H1 (cell line): ENCODE results near the gene ABCG1. TPM values are rescaled to one million over a fixed set of nuclear protein-coding genes. Genes with fewer than 3 reads are reported as not detected.

Experiments used
- CTCF ChIA-PET: fragments of 300-600 bp; sonication (Branson Sonifier 250); formaldehyde crosslinking; loops from one replicate; lab custom pipeline; 2021; ENCODE audit not compliant: partially characterized antibody; lab: Charles Lee
- POLR2A ChIA-PET: fragments of 300-600 bp; sonication (Branson Sonifier 250); formaldehyde crosslinking; loops from one replicate; lab custom pipeline; 2021; ENCODE audit warnings: inconsistent platforms; ENCODE audit not compliant: partially characterized antibody; lab: Charles Lee
- DNase-seq, 2 experiments: peaks; one replicate each; pipeline versions ENCODE4 v3.0.0 to v3.0.0-alpha.2; 2010 to 2022; ENCODE audit warnings: low spot score in 2 of 2, low read depth in 1 of 2, mixed read lengths in 1 of 2
- FAIRE-seq: peaks from 2 replicates; lab custom pipeline; 2011; peaks lifted over from hg19 to GRCh38; lab: Jason Lieb, UNC
- H2AFZ ChIP-seq: 2 replicates; pipeline ENCODE4 v1.8.1; 2012; ENCODE audit warnings: low read length, inconsistent platforms
- H2AK5ac ChIP-seq: 2 replicates; pipeline ENCODE4 v1.6.1; 2013; ENCODE audit warnings: low read depth, low read length
- H2BK120ac ChIP-seq: replicated peaks from 2 replicates; pipeline ENCODE3; 2013; ENCODE audit warnings: low read depth, low read length, inconsistent platforms
- H2BK12ac ChIP-seq: 2 replicates; pipeline ENCODE4 v1.6.1; 2013; ENCODE audit warnings: low read depth, low read length
- H2BK15ac ChIP-seq: 2 replicates; pipeline ENCODE4 v1.6.1; 2013; ENCODE audit warnings: low read length
- H2BK20ac ChIP-seq: 2 replicates; pipeline ENCODE4 v1.6.1; 2013; ENCODE audit warnings: low read length
- H2BK5ac ChIP-seq: 2 replicates; pipeline ENCODE4 v1.6.1; 2013; ENCODE audit warnings: low read depth, low read length
- H3K14ac ChIP-seq: 2 replicates; pipeline ENCODE4 v1.6.1; 2013; ENCODE audit warnings: inconsistent platforms; ENCODE audit not compliant: insufficient read length
- H3K18ac ChIP-seq: 2 replicates; pipeline ENCODE4 v1.6.1; 2013; ENCODE audit warnings: low read length; ENCODE audit errors: extremely low read depth
- H3K23ac ChIP-seq: 2 replicates; pipeline ENCODE4 v1.6.1; 2013; ENCODE audit warnings: inconsistent platforms; ENCODE audit not compliant: insufficient read length
- H3K23me2 ChIP-seq: 2 replicates; pipeline ENCODE4 v1.6.1; 2013; ENCODE audit warnings: low read depth, low read length
- H3K27ac ChIP-seq: 2 replicates; pipeline ENCODE4 v1.6.1; 2011; ENCODE audit warnings: low read depth, low read length, inconsistent platforms
- H3K27me3 ChIP-seq, 4 experiments: replicated peaks in 1 of 4; 1 replicate in 1 of 4; 2 replicates in 3 of 4; pipeline versions ENCODE4 v1.6.1 to v1.8.1; 2011 to 2013; ENCODE audit warnings: low read length in 3 of 4, mild to moderate bottlenecking in 3 of 4, inconsistent platforms in 2 of 4, mixed read lengths in 2 of 4, moderate library complexity in 1 of 4; ENCODE audit not compliant: control insufficient read depth in 3 of 4, insufficient read depth in 3 of 4; ENCODE audit errors: extremely low read depth in 1 of 4
- H3K36me3 ChIP-seq, 4 experiments: 2 replicates each; pipeline versions ENCODE4 v1.6.1 to v1.8.1; 2011 to 2013; ENCODE audit warnings: mild to moderate bottlenecking in 4 of 4, low read length in 3 of 4, moderate library complexity in 2 of 4, control low read depth in 1 of 4, inconsistent platforms in 1 of 4; ENCODE audit not compliant: insufficient read depth in 4 of 4, control insufficient read depth in 2 of 4
- H3K4ac ChIP-seq: replicated peaks from 2 replicates; pipeline ENCODE3; 2013; ENCODE audit warnings: low read length, low read depth, mixed read lengths, inconsistent platforms; ENCODE audit not compliant: insufficient read length
- H3K4me1 ChIP-seq, 4 experiments: replicated peaks in 1 of 4; 1 replicate in 1 of 4; 2 replicates in 3 of 4; pipeline versions ENCODE4 v1.6.1 to v1.8.1; 2011 to 2013; ENCODE audit warnings: low read length in 3 of 4, inconsistent platforms in 2 of 4, mixed read lengths in 1 of 4; ENCODE audit not compliant: insufficient read depth in 4 of 4, control insufficient read depth in 3 of 4
- H3K4me2 ChIP-seq, 2 experiments: 2 replicates each; pipeline versions ENCODE4 v1.6.1 to v1.8.1; 2011 to 2013; ENCODE audit warnings: low read depth in 2 of 2, low read length in 2 of 2, control low read depth in 1 of 2, inconsistent platforms in 1 of 2, mild to moderate bottlenecking in 1 of 2; ENCODE audit not compliant: insufficient read depth in 1 of 2
- H3K4me3 ChIP-seq, 4 experiments: fragments of 200-600, 300-600 bp in 1 of 4; sonication (generic), shearing (Covaris generic), sonication (Bioruptor Twin) in 1 of 4; 2 replicates each; pipeline versions ENCODE4 v1.5.1 to v1.8.1; 2011 to 2016; ENCODE audit warnings: low read length in 4 of 4, low read depth in 3 of 4, control low read depth in 2 of 4, inconsistent platforms in 2 of 4, mild to moderate bottlenecking in 2 of 4, mixed read lengths in 1 of 4, moderate library complexity in 1 of 4; ENCODE audit not compliant: insufficient read depth in 2 of 4; ENCODE audit errors: extremely low read depth in 1 of 4
- H3K56ac ChIP-seq: replicated peaks from 2 replicates; pipeline ENCODE3; 2013; ENCODE audit warnings: low read depth, mild to moderate bottlenecking, mixed read lengths, low read length, inconsistent platforms; ENCODE audit not compliant: insufficient read length
- H3K79me1 ChIP-seq: 2 replicates; pipeline ENCODE4 v1.6.1; 2013; ENCODE audit warnings: low read depth, low read length, control low read depth
- H3K79me2 ChIP-seq, 2 experiments: 2 replicates each; pipeline versions ENCODE4 v1.6.1 to v1.8.1; 2012 to 2013; ENCODE audit warnings: low read length in 2 of 2, mild to moderate bottlenecking in 2 of 2, inconsistent platforms in 1 of 2; ENCODE audit not compliant: insufficient read depth in 2 of 2, control insufficient read depth in 1 of 2
- H3K9ac ChIP-seq, 4 experiments: replicated peaks in 1 of 4; 1 replicate in 1 of 4; 2 replicates in 3 of 4; pipeline versions ENCODE4 v1.6.1 to v1.8.1; 2011 to 2013; ENCODE audit warnings: low read depth in 3 of 4, low read length in 3 of 4, control low read depth in 2 of 4, mild to moderate bottlenecking in 2 of 4, moderate library complexity in 2 of 4, inconsistent platforms in 1 of 4; ENCODE audit errors: extremely low read depth in 1 of 4
- H3K9me3 ChIP-seq, 2 experiments: 2 replicates each; pipeline versions ENCODE4 v1.6.1 to v1.8.1; 2012 to 2013; ENCODE audit warnings: mild to moderate bottlenecking in 2 of 2, moderate library complexity in 2 of 2, control low read depth in 1 of 2, inconsistent platforms in 1 of 2, low read depth in 1 of 2, low read length in 1 of 2, mixed read lengths in 1 of 2; ENCODE audit not compliant: insufficient read depth in 2 of 2
- H4K20me1 ChIP-seq, 2 experiments: replicated peaks in 1 of 2; 2 replicates each; pipeline versions ENCODE3 to v1.8.1; 2011 to 2013; ENCODE audit warnings: inconsistent platforms in 2 of 2, low read length in 2 of 2, mild to moderate bottlenecking in 1 of 2; ENCODE audit not compliant: insufficient read depth in 2 of 2, control insufficient read depth in 1 of 2
- H4K5ac ChIP-seq: 2 replicates; pipeline ENCODE4 v1.6.1; 2013; ENCODE audit warnings: low read length, low read depth, mixed read lengths, inconsistent platforms; ENCODE audit not compliant: insufficient read length
- H4K8ac ChIP-seq: 2 replicates; pipeline ENCODE4 v1.8.0; 2013; ENCODE audit warnings: mild to moderate bottlenecking, moderate library complexity, low read length, inconsistent platforms; ENCODE audit not compliant: insufficient read depth; ENCODE audit errors: extremely low read depth
- H4K91ac ChIP-seq: replicated peaks from 2 replicates; pipeline ENCODE3; 2013; ENCODE audit warnings: low read length, mixed read lengths, inconsistent platforms; ENCODE audit not compliant: insufficient read length
- E2F6 ChIP-seq: IDR thresholded peaks from 2 replicates; pipeline ENCODE4 v1.6.1; 2012; ENCODE audit warnings: inconsistent platforms
- EZH2 ChIP-seq: fragments of 200-600 bp; sonication (generic); IDR thresholded peaks from 2 replicates; pipeline ENCODE4 v1.7.1; 2012; ENCODE audit warnings: low read depth, mild to moderate bottlenecking, moderate library complexity, low read length, inconsistent platforms; ENCODE audit not compliant: severe bottlenecking
- WGBS, 2 experiments: shearing (Covaris generic) in 1 of 2; methylation state at CpG; one replicate each; pipeline versions ENCODE4 v1.1.6 to v1.1.7; 2013 to 2015; ENCODE audit warnings: low lambda C conversion rate in 2 of 2, mixed read lengths in 2 of 2, inconsistent platforms in 1 of 2, low coverage in 1 of 2, missing lambda C conversion rate in 1 of 2; ENCODE audit not compliant: insufficient replicate concordance in 2 of 2, insufficient coverage in 1 of 2, insufficient read length in 1 of 2; ENCODE audit errors: extremely low coverage in 1 of 2, missing lambda C conversion rate in 1 of 2; 5-methylcytosine and 5-hydroxymethylcytosine counted together
- polyA plus RNA-seq, 7 experiments: library from polyadenylated mRNA; depleted of rRNA in 3 of 7; stranded (reverse) in 5 of 7; unstranded in 2 of 7; fragments of >200 nt in 5 of 7; fragments of 200-250 nt in 2 of 7; gene quantifications; 1 replicate in 5 of 7; 2 replicates in 1 of 7; 4 replicates in 1 of 7; pipeline versions ENCODE4 v1.2.1 to v1.2.3, GENCODE V29; 2011 to 2013; ENCODE audit warnings: missing spikeins in 2 of 7, mixed read lengths in 2 of 7
- total RNA-seq: library from RNA; stranded (reverse); fragmentation: NEBNext Ultra II Directional; extraction: Animal tissue kit (Norgen Biotek cat#: 25700); gene quantifications from 2 replicates; pipeline ENCODE4 v1.2.1, GENCODE V29; 2021

ABCG1 gene
- total and polyA plus RNA-seq, 2 of the 8 experiments (the other 6 are each of a cell fraction or from before 2014, with no cell fraction given): 2.1 to 4.0 TPM

- Histone ChIP-seq H3K4ac (no peak overlapping the region), H3K23ac (no peak overlapping the region), H3K56ac (no peak overlapping the region), H3K79me1 (no peaks in the 10 kb centered on the region), H3K14ac (no peak overlapping the region), H3K9me3 (no peaks in the 10 kb centered on the region), H3K27me3 (no peaks in the 10 kb centered on the region), H2BK20ac (no peak overlapping the region), H4K8ac (no peak overlapping the region), H3K23me2 (no peaks in the 10 kb centered on the region), H3K4me3 (no peak overlapping the region), H4K91ac (no peak overlapping the region), H2BK15ac (no peak overlapping the region), H2BK120ac (no peak overlapping the region), H2AFZ (no peak overlapping the region), H2BK12ac (no peak overlapping the region), H3K4me2 (no peak overlapping the region), H4K20me1 (no peaks in the 10 kb centered on the region), H3K18ac (no peak overlapping the region), H3K79me2 (no peaks in the 10 kb centered on the region), H4K5ac (no peak overlapping the region), H3K4me1 (no peaks in the 10 kb centered on the region), H3K36me3 (no peaks in the 10 kb centered on the region), H2BK5ac (no peak overlapping the region), H3K9ac (no peak overlapping the region), H3K27ac (no peak overlapping the region), H2AK5ac (no peak overlapping the region)
- CTCF ChIA-PET: interaction anchor here (6.5 kb wide), 1 partner anchor 7 kb away, joined by 36 read pairs; no protein-coding TSS in a partner anchor
- POLR2A ChIA-PET: no interaction called here
- TF ChIP-seq E2F6: no peak
- TF ChIP-seq EZH2: no peak
- FAIRE-seq: no peak
- no peak for DNase-seq
- WGBS, 2 experiments: 78% methylated on average over 3 of the region's 3 CpGs; no CpG with 5 or more reads in 1 of the 2 experiments
Observed at GRCh38 chr21:42303443-42303842, 84.5 kb downstream of the ABCG1 start.
